HG03045 (cell line): ENCODE data around the gene FBXL13.
"Not testable (repeated sequence)": the region's sequence is repeated elsewhere in the genome, so short reads cannot be mapped to it uniquely, and the experiment has no call there.

Experiments
- ATAC-seq: cut with Tn5 transposase; IDR thresholded peaks from one replicate; pipeline ENCODE4 v1.9.1; 2021; ENCODE audit warnings: mild to moderate bottlenecking, moderate library complexity; ENCODE audit not compliant: unreplicated experiment

Gene FBXL13

GRCh38 chr7:102832674-102833073 is 241.9 kb downstream of the FBXL13 start:
- no peak for ATAC-seq

- ATAC-seq = no peak
Observed at GRCh38 chr7:102830197-102830596, 244.4 kb downstream of the FBXL13 start.

- ATAC-seq = no peak
Observed at GRCh38 chr7:102829075-102829474, 245.5 kb downstream of the FBXL13 start.

- no peak for ATAC-seq
Observed at GRCh38 chr7:102828286-102828685, 246.3 kb downstream of the FBXL13 start.

- no peak for ATAC-seq
Observed at GRCh38 chr7:102823390-102824119, 251.0 kb downstream of the FBXL13 start.

- no peak for ATAC-seq
Observed at GRCh38 chr7:102821994-102822747, 252.4 kb downstream of the FBXL13 start.

GRCh38 chr7:102819151-102819550 is 255.4 kb downstream of the FBXL13 start:
- ATAC-seq = no peak

- ATAC-seq = no peak
Observed at GRCh38 chr7:102817616-102818573, 256.7 kb downstream of the FBXL13 start.

GRCh38 chr7:102814025-102814471 is 260.5 kb downstream of the FBXL13 start:
- no peak for ATAC-seq

GRCh38 chr7:102813191-102814024 is 261.2 kb downstream of the FBXL13 start:
- ATAC-seq = no peak

GRCh38 chr7:102811942-102812678 is 262.5 kb downstream of the FBXL13 start:
- no peak for ATAC-seq

GRCh38 chr7:102810916-102811315 is 263.7 kb downstream of the FBXL13 start:
- ATAC-seq = no peak

GRCh38 chr7:102806613-102807012 is 268.0 kb downstream of the FBXL13 start:
- no peak for ATAC-seq

GRCh38 chr7:102795987-102796595 is 278.5 kb downstream of the FBXL13 start:
- ATAC-seq = not testable (repeated sequence)

- ATAC-seq = not testable (repeated sequence)
Observed at GRCh38 chr7:102794567-102794966, 280.0 kb downstream of the FBXL13 start.

- ATAC-seq = not testable (repeated sequence)
Observed at GRCh38 chr7:102791831-102792230, 282.8 kb downstream of the FBXL13 start.

GRCh38 chr7:102791367-102791766 is 283.2 kb downstream of the FBXL13 start:
- ATAC-seq = not testable (repeated sequence)

GRCh38 chr7:102790364-102791100 is 284.1 kb downstream of the FBXL13 start:
- not testable (repeated sequence) for ATAC-seq
